Adrenal gland (tissue), 5 donors: Measurements from ENCODE around the gene MAX.

Experiments used
- POLR2A ChIP-seq, 2 donors: fragments of 450-650 bp; IDR thresholded peaks; one replicate each; pipeline ENCODE4 v1.6.1; 2017; ENCODE audit warnings: antibody characterized with exemption in 2 of 2, mild to moderate bottlenecking in 2 of 2, moderate library complexity in 1 of 2
- TF ChIP-seq, protein P1 (sequence below), 6 experiments: fragments of 450-650 bp in 4 of 6; fragments of 200-600 bp in 2 of 6; sonication (generic) in 1 of 6; IDR thresholded peaks; 1 replicate in 5 of 6; 2 replicates in 1 of 6; pipeline versions ENCODE4 v1.5.1 to v1.8.0; 2016 to 2021; ENCODE audit warnings: antibody characterized with exemption in 6 of 6, mild to moderate bottlenecking in 2 of 6, moderate library complexity in 1 of 6
- donor health status: DM: no; HTN: no; CAD: no.

DNA sequence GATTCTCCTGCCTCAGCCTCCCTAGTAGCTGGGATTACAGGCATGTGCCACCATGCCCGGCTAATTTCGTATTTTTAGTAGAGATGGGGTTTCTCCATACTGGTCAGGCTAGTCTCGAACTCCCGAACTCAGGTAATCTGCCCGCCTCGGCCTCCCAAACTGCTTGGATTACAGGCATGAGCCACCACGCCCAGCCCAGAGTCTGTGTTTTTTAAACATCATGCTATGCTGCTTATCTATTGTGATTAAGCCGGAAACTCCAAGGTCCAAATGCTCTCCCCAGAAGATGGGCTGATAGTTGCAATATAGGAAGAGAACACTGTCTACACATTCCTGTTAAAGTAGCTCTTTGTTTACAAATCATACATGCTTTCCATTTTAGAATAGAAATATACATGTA is 30.5 kb upstream of the MAX start:
- TF ChIP-seq, protein P1, sequence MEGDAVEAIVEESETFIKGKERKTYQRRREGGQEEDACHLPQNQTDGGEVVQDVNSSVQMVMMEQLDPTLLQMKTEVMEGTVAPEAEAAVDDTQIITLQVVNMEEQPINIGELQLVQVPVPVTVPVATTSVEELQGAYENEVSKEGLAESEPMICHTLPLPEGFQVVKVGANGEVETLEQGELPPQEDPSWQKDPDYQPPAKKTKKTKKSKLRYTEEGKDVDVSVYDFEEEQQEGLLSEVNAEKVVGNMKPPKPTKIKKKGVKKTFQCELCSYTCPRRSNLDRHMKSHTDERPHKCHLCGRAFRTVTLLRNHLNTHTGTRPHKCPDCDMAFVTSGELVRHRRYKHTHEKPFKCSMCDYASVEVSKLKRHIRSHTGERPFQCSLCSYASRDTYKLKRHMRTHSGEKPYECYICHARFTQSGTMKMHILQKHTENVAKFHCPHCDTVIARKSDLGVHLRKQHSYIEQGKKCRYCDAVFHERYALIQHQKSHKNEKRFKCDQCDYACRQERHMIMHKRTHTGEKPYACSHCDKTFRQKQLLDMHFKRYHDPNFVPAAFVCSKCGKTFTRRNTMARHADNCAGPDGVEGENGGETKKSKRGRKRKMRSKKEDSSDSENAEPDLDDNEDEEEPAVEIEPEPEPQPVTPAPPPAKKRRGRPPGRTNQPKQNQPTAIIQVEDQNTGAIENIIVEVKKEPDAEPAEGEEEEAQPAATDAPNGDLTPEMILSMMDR (IDR thresholded peaks at IDR 0.05), result no peak
- no peak for TF ChIP-seq POLR2A (IDR thresholded peaks at IDR 0.05)
